ENCODE measurements around the gene TPX2. TPM values are rescaled to one million over a fixed set of nuclear protein-coding genes. Genes with fewer than 3 reads are reported as not detected.
A peak's percentile ranks its signal among the peaks of the same experiment; 100 is the strongest.
"Not testable (repeated sequence)": the region's sequence is repeated elsewhere in the genome, so short reads cannot be mapped to it uniquely, and the experiment has no call there.

Gene TPX2
- total and polyA plus RNA-seq, 5 donors, result 0.41 to 2.5 (median 0.79) TPM

- H3K27ac ChIP-seq (ENCODE audit: low read length), result no peak overlapping the region
- no peak for ATAC-seq
- no peaks in the 10 kb centered on the region for H3K27me3 ChIP-seq (ENCODE audit: control insufficient read depth, insufficient read depth)
- no peak for DNase-seq
- H3K9me3 ChIP-seq (ENCODE audit: control insufficient read depth, low read length), result no peaks in the 10 kb centered on the region
- peaks cover 2% of the 10 kb centered on the region for H3K4me1 ChIP-seq (ENCODE audit: control insufficient read depth, insufficient read depth, low read length)
- intact Hi-C loops (cut with DNase I), result loop anchor here in 1 of 4 donors (10.0 kb wide), 1 partner anchor 215 kb away; no protein-coding TSS in a partner anchor
- WGBS, result 78% methylated on average over 6 of the region's 6 CpGs
- H3K4me3 ChIP-seq (ENCODE audit: low read length), result no peak overlapping the region
These were observed 81.1 kb downstream of the TPX2 start for GRCh38 chr20:31820228-31820627.

DNA sequence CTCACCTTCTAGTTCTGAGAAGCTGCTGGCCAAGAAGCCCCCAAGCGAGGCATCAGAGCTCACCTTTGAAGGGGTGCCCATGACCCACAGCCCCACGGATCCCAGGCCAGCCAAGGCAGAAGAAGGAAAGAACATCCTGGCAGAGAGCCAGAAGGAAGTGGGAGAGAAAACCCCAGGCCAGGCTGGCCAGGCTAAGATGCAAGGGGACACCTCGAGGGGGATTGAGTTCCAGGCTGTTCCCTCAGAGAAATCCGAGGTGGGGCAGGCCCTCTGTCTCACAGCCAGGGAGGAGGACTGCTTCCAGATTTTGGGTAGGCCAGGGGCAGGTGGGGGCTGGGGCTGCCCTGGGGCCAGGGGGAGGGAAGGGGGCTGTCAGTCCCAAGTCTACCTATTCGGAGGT lies 82.3 kb downstream of the TPX2 start:
- no peak overlapping the region for H3K27ac ChIP-seq (ENCODE audit: low read length)

DNA sequence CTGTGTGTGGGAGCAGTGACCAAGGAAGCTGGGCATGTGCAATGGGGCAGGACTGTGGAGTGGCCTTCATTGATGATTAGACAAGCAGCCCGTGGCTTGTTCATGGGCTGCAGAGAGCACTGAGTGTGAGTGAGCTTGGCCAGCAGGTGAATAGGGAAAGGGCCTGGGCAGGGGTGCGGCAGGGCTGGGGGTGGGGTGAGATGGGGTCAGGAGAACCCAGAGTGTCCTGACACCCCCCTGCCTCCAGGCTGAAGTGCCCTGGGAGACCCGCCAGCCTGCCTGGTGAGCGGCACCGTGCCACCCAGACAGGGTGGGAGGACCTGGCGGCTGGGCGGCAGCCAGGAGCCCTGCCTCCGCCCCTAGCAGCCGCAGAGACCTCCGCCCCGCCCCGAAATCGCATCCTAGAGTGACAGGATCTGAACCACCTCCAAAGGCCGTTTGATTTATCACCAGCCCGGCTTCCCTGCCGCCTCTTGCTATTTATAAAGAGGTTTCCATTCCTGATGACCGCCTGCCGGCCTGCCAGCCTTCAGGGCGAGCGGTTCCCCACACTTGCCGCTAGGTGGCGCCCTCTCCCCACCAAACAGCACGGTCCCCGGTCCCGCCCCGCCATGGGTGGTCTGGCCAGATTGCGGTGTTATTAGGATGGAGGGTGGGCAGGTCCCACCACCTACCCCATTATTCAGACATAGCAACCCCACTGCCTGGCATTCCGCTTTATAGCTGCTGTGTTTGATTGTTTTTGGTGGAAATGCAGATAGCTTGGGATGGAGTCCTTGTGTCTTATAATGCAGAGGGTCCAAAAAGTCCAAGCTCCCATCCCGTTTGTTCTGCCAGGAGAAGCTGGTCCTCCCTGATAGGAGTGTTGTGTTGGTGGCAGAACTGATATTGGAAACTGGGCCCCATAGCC lies 83.6 kb downstream of the TPX2 start:
- H3K9me3 ChIP-seq (ENCODE audit: control insufficient read depth, low read length), result no peaks in the 10 kb centered on the region
- H3K4me3 ChIP-seq (ENCODE audit: low read length), result no peak overlapping the region
- peak; percentile 73 to 90 (median 89) for DNase-seq
- peak overlapping the region; percentile 25 for H3K27ac ChIP-seq (ENCODE audit: low read length)
- 6% methylated on average over 29 of the region's 29 CpGs for WGBS
- no peaks in the 10 kb centered on the region for H3K27me3 ChIP-seq (ENCODE audit: control insufficient read depth, insufficient read depth)
- intact Hi-C loops (cut with DNase I), result loop anchor here in 2 of 4 donors (2.0 to 10.0 kb wide), 2 partner anchors 208 to 212 kb away; no protein-coding TSS in a partner anchor
- H3K4me1 ChIP-seq (ENCODE audit: control insufficient read depth, insufficient read depth, low read length), result no peaks in the 10 kb centered on the region
- ATAC-seq, result peak; percentile 81 to 83

More for the DNA sequence above, 82.3 kb downstream of the TPX2 start:
- H3K4me3 ChIP-seq (ENCODE audit: low read length), result no peak overlapping the region
- no peaks in the 10 kb centered on the region for H3K9me3 ChIP-seq (ENCODE audit: control insufficient read depth, low read length)
- WGBS, result 57% methylated on average over 5 of the region's 5 CpGs
- H3K4me1 ChIP-seq (ENCODE audit: control insufficient read depth, insufficient read depth, low read length), result no peaks in the 10 kb centered on the region
- peak in 1 of 3 donors; percentile 20 for DNase-seq
- intact Hi-C loops (cut with DNase I), result loop anchor here in 1 of 4 donors (10.0 kb wide), 1 partner anchor 213 kb away; no protein-coding TSS in a partner anchor
- no peaks in the 10 kb centered on the region for H3K27me3 ChIP-seq (ENCODE audit: control insufficient read depth, insufficient read depth)
- no peak for ATAC-seq

GRCh38 chr20:31823360-31824124 lies 84.5 kb downstream of the TPX2 start:
- WGBS, result 64% methylated on average over 14 of the region's 14 CpGs
- H3K4me3 ChIP-seq (ENCODE audit: low read length), result no peak overlapping the region
- peak in 1 of 2 donors; percentile 2 for ATAC-seq
- DNase-seq, result peak in 1 of 3 donors; percentile 51
- no peaks in the 10 kb centered on the region for H3K4me1 ChIP-seq (ENCODE audit: control insufficient read depth, insufficient read depth, low read length)
- no peaks in the 10 kb centered on the region for H3K27me3 ChIP-seq (ENCODE audit: control insufficient read depth, insufficient read depth)
- no peaks in the 10 kb centered on the region for H3K9me3 ChIP-seq (ENCODE audit: control insufficient read depth, low read length)
- intact Hi-C loops (cut with DNase I), result loop anchor here in 2 of 4 donors (2.0 to 10.0 kb wide), 2 partner anchors 207 to 211 kb away; no protein-coding TSS in a partner anchor
- no peak overlapping the region for H3K27ac ChIP-seq (ENCODE audit: low read length)

GRCh38 chr20:31824125-31824485 lies 85.0 kb downstream of the TPX2 start:
- no peak for DNase-seq
- Histone ChIP-seq H3K9me3 (ENCODE audit: control insufficient read depth, low read length) (no peaks in the 10 kb centered on the region), H3K27me3 (ENCODE audit: control insufficient read depth, insufficient read depth) (no peaks in the 10 kb centered on the region), H3K4me3 (ENCODE audit: low read length) (no peak overlapping the region), H3K27ac (ENCODE audit: low read length) (no peak overlapping the region), H3K4me1 (ENCODE audit: control insufficient read depth, insufficient read depth, low read length) (no peaks in the 10 kb centered on the region)
- 91% methylated on average over 4 of the region's 4 CpGs for WGBS
- ATAC-seq, result no peak
- intact Hi-C loops (cut with DNase I), result loop anchor here in 1 of 4 donors (10.0 kb wide), 1 partner anchor 211 kb away; no protein-coding TSS in a partner anchor

DNA sequence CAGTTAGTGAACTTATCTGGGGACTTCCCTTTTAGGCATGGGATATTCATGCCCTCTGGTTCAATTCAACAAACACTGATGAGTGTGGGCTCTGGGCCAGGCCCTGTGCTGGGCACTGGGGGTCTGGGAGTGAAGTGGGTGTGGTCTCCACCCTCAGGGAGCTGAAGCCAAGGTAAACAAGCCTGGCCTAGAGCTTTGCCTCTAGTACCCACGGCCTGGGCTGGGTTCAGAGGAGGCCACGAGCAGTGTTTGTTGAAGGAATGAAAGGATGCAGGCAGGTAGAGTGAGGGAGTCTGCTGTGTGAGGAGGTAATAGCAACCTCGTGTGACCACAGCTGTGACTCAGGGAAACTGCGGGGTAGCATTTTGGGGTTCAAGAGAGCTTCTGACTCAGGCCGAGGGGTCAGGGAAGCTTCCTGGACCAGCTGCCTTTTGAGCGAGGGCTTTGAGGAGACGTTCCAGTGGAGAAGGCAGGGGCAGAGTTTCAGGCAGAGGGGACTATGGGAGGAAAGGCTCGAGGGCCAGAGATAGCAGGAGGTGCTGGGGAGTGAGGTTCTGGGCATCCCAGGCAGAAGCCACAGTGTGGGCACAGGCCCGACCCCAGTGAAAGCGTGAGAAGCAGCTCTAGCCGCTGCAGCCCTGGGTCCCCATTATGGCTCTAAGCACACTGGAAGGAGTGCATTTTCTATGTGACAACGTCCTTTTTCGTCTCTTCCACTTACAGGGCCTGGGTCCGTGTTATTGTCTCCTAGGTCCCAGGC lies 85.6 kb downstream of the TPX2 start:
- no peak overlapping the region for H3K4me3 ChIP-seq (ENCODE audit: low read length)
- intact Hi-C loops (cut with DNase I), result loop anchor here in 2 of 4 donors (5.0 to 10.0 kb wide), 2 partner anchors 210 to 258 kb away; no protein-coding TSS in a partner anchor
- H3K4me1 ChIP-seq (ENCODE audit: control insufficient read depth, insufficient read depth, low read length), result no peaks in the 10 kb centered on the region
- no peak overlapping the region for H3K27ac ChIP-seq (ENCODE audit: low read length)
- no peaks in the 10 kb centered on the region for H3K27me3 ChIP-seq (ENCODE audit: control insufficient read depth, insufficient read depth)
- H3K9me3 ChIP-seq (ENCODE audit: control insufficient read depth, low read length), result no peaks in the 10 kb centered on the region
- ATAC-seq (no peak), DNase-seq (peak in 1 of 3 donors; percentile 42)
- 80% methylated on average over 14 of the region's 14 CpGs for WGBS

DNA sequence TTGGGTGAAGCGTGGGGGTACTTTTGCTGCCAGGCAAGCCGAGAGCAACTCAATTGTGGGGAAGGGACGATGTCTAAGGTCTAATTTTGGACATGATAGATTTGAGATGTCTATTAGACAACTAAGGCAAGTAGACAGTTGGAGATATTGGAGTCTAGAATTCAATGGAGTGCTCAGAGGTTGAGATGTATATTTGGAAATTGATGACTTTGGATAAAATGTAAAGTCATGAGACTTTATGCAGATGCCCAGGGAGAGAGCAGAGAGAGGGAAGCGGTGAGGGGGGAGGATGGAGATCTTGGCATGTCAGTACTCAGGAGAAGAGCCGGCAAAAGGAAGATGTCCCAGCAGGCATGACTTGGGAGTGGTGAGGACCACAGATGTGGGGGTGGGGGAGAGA lies 87.0 kb downstream of the TPX2 start:
- Histone ChIP-seq H3K27ac (ENCODE audit: low read length) (no peak overlapping the region), H3K4me3 (ENCODE audit: low read length) (no peak overlapping the region), H3K27me3 (ENCODE audit: control insufficient read depth, insufficient read depth) (no peaks in the 10 kb centered on the region), H3K9me3 (ENCODE audit: control insufficient read depth, low read length) (no peaks in the 10 kb centered on the region), H3K4me1 (ENCODE audit: control insufficient read depth, insufficient read depth, low read length) (no peaks in the 10 kb centered on the region)
- WGBS, result 85% methylated on average over 5 of the region's 5 CpGs
- no peak for ATAC-seq
- intact Hi-C loops (cut with DNase I), result loop anchor here in 2 of 4 donors (5.0 to 10.0 kb wide), 2 partner anchors 209 to 256 kb away; no protein-coding TSS in a partner anchor
- no peak for DNase-seq

DNA sequence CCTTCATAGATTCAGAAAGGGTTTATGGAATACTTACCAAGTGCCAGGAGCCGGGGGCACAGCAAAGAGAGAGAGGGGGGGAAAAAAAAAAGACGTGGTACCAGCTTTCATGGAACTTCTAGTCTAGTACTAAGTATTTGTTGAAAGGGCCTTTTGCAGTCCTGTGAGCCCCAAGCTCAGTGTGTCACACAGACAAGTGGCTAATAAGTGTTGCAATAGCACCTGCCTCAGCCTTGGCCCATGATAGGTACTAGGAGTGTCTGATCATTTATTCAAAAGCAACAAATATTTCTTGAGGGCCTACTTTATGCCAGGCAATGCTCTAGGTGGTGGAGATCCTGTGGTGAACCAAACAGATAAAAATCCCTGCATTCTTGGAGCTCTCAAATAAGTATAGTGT lies 88.0 kb downstream of the TPX2 start:
- intact Hi-C loops (cut with DNase I), result loop anchor here in 2 of 4 donors (5.0 to 10.0 kb wide), 2 partner anchors 208 to 255 kb away; no protein-coding TSS in a partner anchor
- WGBS, result 84% methylated on average over 2 of the region's 2 CpGs
- Histone ChIP-seq H3K4me3 (ENCODE audit: low read length) (no peak overlapping the region), H3K9me3 (ENCODE audit: control insufficient read depth, low read length) (no peaks in the 10 kb centered on the region), H3K27ac (ENCODE audit: low read length) (no peak overlapping the region), H3K4me1 (ENCODE audit: control insufficient read depth, insufficient read depth, low read length) (no peaks in the 10 kb centered on the region), H3K27me3 (ENCODE audit: control insufficient read depth, insufficient read depth) (no peaks in the 10 kb centered on the region)
- ATAC-seq (no peak), DNase-seq (no peak)

- 96% methylated on average over 11 of the region's 11 CpGs for WGBS
- not testable (repeated sequence) for ATAC-seq; H3K9me3 ChIP-seq (ENCODE audit: control insufficient read depth, low read length); H3K27ac ChIP-seq (ENCODE audit: low read length); H3K4me3 ChIP-seq (ENCODE audit: low read length); DNase-seq; H3K27me3 ChIP-seq (ENCODE audit: control insufficient read depth, insufficient read depth); H3K4me1 ChIP-seq (ENCODE audit: control insufficient read depth, insufficient read depth, low read length)
- intact Hi-C loops (cut with DNase I), result loop anchor here in 2 of 4 donors (5.0 to 10.0 kb wide), 2 partner anchors 207 to 254 kb away; no protein-coding TSS in a partner anchor
These were observed 88.9 kb downstream of the TPX2 start for GRCh38 chr20:31828016-31828415.

- Histone ChIP-seq H3K27ac (ENCODE audit: low read length) (no peak overlapping the region), H3K27me3 (ENCODE audit: control insufficient read depth, insufficient read depth) (no peaks in the 10 kb centered on the region), H3K4me3 (ENCODE audit: low read length) (no peak overlapping the region), H3K4me1 (ENCODE audit: control insufficient read depth, insufficient read depth, low read length) (no peaks in the 10 kb centered on the region), H3K9me3 (ENCODE audit: control insufficient read depth, low read length) (no peaks in the 10 kb centered on the region)
- intact Hi-C loops (cut with DNase I), result loop anchor here in 2 of 4 donors (5.0 to 10.0 kb wide), 2 partner anchors 205 to 253 kb away; no protein-coding TSS in a partner anchor
- WGBS, result 84% methylated on average over 6 of the region's 6 CpGs
- DNase-seq (peak in 1 of 3 donors; percentile 28), ATAC-seq (no peak)
These were observed 90.6 kb downstream of the TPX2 start for GRCh38 chr20:31829731-31830130.

Data from right cardiac atrium (tissue), 5 donors.